NCI-H128 (cell line): ENCODE data around the gene OVOL2.
"Not testable (repeated sequence)": the region's sequence is repeated elsewhere in the genome, so short reads cannot be mapped to it uniquely, and the experiment has no call there.

ENCODE experiments used
- DNase-seq: peaks from one replicate; lab custom pipeline; 2025; ENCODE audit not compliant: unreplicated experiment; lab: John Stamatoyannopoulos, UW

Gene OVOL2

DNA sequence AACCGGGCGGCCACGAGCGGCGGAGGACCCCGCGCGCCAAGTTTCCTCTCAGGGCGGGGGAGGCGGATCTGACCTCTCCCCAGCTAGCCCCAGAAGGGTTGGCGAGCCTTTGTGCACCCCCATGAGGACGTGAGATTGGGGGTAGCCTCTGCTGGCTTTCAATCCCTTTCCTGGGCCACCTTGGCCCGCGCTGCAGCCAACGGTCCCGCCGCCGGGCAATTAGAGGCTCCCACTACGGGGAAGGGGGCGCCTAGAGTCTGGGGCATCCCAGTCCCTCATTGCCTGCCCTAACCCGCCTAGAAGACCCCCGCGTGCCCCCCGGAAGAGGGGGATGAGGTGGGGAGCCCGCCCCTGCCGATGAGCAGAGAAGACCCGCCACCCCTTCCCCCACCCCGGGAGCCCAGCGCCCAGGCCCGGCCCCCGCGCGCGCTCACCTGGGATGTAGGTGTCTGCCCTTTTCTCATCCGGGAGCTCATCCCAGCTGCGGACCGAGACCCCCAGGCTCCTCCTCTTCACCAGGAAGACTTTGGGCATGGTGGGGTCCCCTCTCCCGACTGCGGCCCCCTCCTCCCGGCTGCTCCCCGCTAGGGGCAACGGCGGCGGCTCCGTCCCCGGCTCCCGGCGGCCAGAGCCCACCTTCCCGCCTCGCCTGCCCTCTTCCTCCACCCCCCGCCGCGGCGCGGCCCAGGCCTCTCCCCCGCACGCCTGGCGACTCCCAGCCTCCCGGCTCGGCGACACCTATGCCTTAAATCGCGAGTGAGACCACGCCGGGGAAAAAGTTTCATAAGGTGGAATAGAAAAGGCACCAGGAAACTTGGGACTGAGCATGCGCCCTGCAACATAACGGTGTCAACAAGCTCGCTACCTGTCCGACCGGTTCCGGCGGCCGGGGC is at the start of gene OVOL2:
Gene OVOL2 (minus strand): TSS at position 816 of the 893 bp plus-strand sequence. CDS start 282 bp downstream, at position 534.
- DNase-seq: peak; percentile 33

DNA sequence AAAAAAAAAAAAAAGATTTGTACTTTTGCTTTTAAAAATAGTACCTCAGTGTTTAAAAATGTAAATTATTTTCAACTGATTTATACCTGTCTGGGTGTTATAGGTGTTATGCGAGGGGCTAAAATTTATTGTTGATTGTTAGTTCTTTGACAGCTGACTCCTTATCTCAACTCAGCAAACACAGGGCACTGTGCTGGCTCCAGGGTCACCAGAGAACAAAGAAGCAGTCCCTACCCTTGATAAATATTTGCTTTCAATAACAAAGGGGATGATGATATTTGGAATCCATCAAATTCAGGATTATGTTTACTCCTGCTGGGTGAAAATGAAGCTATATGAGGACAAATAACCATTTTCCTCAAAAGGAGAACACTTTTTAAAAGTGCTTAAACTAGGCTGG is 45.8 kb upstream of the OVOL2 start:
- no peak for DNase-seq

DNA sequence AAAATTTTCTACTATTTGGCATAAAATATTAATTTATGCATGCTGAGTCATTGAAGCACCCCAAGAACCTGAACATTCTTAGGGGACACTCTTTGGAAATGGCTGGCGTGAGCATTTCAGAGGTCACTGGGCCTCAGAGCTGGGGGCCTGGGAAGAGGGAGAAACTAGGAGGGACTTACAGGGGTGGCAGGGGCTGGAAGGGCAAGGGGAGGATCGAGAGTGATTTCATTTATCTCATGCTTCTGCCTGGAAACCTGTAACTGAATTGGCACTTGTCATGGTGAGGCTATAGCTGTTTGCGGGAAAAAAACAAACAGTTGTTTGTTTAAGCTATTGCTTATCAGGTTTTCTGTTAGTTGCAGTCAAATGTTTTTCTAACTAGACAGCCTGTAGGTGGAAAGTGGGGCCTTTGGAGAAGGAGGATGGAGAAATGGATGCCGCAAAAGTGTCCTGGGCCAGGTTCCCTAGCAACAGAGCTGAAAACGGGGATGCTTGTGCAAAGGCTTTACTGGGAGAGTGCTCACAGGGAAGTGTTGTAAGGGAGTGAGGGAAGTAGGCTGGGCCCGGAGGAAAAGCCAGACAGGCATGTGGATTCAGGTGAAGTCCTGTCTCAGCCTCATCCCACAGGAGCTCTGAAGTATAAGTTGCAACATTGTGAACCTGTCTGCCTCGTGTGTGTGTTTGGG is 43.6 kb upstream of the OVOL2 start:
- DNase-seq: no peak

DNA sequence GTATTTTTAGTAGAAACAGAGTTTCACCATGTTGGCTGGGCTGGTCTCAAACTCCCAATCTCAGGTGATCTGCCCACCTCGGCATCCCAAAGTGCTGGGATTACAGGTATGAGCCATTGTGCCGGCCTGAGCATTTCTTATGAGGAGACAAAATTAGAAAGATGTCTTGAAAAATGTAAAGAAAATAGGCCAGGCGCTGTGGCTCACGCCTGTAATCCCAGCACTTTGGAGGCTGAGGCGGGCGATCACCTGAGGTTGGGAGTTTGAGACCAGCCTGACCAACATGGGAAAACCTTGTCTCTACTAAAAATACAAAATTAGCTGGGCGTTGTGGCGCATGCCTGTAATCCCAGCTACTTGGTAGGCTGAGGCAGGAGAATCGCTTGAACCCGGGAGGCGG is 42.9 kb upstream of the OVOL2 start:
- not testable (repeated sequence) for DNase-seq

DNA sequence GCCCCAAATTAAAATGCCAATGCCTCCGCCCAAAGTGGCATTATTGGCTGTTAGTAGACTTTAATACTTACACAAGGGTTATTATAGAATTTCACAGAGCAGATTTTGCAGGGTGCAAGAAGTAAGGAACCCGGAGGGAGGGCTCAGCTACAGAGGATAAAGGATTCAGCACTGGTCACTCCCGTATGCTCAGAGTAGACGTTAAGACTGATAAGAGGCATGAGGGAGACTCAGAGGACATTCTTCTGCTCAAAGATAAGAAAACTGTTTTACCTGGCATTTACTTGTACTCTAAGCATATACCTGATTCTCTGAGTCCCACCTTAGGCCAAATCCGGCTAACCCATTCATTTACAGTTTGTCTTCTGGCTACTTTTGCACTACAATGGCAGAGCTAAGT is 36.5 kb upstream of the OVOL2 start:
- no peak for DNase-seq

DNA sequence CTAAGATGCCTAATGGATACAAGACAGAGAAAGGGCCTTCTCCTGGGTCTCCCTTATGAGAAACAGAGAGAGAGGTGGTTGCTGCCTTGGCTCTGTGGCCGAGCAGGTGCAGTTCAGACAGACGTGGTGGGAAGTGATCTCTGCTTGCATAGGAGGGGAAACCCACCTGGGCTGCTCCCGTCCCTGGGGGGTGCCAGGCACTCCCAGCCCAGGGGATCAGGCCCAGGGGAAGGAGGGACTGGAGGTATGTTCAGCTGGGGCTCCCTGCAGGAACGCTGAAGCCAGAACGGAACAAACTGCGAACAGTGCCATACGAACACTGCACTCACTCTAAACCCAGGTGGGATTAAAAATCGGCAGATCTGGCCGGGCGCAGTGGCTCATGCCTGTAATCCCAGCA is 35.7 kb upstream of the OVOL2 start:
- no peak for DNase-seq

DNA sequence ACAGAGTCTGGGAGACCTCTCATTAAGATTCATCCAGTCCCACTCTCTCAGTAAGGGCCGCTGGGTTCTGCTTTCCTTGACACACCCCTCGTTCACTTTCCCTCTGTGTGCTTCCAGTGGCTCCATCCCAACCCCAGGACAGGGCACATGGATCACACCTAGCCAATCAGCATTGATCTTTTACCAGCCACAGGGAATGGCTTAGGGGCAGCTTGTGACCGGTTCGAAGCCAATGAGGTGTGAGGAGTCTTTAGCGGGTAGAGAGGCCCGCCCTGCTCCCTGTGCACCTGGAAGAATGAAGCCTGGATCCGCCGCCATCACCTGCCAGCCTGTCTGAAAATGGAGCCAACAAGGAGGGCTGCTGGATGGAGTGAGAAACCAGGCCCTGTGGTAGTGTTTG is 35.2 kb upstream of the OVOL2 start:
- DNase-seq: no peak

DNA sequence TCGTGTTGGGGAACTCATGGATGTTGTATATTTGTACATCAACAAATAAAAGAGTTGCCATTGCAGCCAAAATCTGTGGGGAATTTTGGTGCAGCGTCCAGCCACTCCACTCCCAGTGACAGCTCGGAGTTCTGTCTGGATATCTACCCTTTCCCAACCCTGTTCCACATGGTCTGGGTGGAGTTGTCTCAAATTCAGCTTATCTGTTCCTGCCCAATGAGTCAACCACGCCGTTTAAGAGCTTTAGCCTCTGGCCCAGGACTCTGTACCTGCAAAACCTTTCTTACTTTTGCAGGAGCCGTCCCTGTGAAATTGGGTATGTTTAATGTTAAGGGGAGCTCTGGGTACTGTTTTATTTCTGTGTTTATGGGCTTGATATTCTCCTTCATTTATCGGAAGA is 33.9 kb upstream of the OVOL2 start:
- no peak for DNase-seq

DNA sequence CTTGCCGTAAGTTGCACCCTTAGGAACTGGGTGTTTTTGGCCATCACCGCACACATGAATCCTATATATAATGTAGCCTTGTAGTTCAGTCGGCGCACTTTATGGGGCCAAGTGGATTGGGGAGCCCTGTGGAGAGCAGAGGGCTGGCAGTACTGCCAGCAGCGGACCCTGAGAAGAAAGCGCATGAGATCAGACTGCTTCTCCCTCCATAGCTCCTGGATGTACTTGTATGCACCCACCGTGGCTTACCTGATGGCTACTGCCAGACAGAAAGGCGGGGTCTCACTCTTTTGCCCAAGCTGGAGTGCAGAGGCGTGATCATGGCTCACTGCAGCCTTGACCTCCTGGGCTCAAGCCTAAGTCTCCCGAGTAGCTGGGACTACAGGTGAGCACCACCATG is 32.8 kb upstream of the OVOL2 start:
- DNase-seq: no peak

DNA sequence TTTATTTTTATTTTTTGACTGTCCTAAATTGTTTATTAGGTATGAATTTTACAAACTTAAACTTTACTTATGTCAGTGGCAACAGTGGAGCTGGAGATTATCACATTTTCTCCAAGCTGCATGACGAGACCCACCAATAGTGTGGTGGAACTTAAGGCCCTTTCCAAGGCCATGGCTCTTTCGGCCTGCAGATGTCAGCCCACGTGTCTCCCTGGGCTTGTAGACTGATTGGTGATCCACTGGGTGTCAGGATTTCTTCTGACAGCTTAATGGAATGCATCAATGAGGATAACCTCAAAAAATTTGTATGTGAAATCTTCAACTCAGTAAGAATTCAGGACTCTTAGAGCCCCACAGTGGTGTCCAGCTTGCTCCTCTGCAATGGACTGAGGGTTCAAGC is 32.3 kb upstream of the OVOL2 start:
- no peak for DNase-seq

DNA sequence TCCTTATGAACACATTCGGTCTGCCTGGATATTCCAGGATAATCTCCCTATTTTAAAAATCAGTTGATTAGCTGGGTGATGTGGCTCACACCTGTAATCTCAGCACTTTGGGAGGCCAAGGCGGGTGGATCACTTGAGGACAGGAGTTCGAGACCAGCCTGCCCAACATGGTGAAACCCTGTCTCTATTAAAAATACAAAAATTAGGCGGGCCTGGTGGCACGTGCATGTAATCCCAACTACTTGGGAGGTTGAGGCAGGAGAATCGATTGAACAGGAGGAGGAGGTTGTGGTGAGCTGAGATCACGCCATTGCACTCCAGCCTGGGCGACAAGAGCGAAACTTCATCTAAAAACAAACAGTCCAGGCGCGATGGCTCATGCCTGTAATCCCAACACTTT is 31.1 kb upstream of the OVOL2 start:
- DNase-seq: not testable (repeated sequence)

DNA sequence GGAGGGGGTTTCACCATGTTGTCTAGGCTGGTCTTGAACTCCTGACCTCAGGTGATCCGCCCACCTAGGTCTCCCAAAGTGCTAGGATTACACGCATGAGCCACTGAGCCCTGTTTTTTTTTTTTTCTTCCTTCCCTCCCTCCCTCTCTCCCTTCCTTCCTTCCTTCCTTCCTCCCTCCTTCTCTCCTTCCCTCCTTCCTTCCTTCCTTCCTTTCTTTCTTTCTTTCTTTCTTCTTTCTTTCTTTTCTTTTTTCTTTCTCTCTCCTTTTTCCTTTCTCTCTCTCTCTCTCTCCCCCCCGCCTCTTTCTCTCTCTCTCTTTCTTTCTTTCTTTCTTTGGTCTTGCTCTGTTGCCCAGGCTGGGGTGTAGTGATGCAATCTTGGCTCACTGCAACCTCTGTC is 30.6 kb upstream of the OVOL2 start:
- not testable (repeated sequence) for DNase-seq

DNA sequence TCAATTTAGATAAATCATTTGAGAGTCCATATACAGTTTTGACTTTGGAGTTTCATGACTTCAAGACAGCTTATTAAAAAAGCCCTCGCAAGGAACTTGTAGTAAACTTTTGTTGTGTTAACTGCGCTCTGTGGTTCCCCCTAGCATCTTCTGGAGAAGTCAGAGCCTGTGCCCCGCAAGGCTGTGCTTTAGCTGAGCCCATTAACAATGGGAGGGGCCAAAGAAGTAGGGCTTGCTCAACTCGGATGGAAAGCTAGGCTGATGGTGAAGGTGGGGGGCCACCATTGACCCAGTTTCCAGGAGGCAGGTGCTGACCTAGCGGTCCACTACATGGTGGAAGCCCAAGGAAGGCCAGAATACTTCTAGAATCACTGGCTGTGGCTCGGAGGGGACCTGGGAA is 29.3 kb upstream of the OVOL2 start:
- DNase-seq: no peak

DNA sequence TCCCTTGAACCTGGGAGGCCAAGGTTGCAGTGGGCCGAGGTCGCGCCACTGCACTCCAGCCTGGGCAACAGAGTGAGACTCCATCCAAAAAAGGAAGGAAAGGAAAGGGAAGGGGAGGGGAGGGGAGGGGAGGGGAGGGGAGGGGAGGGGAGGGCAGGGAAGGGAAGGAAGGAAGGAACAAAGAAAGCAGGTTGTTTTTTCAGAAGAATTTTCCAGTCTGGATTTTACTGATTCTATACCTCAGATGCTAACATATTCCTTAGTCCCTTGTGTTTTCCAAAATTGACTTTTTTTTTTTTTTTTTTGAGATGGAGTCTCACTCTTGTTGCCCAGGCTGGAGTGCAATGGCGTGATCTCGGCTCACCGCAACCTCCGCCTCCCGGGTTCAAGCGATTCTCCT is 23.1 kb upstream of the OVOL2 start:
- not testable (repeated sequence) for DNase-seq

DNA sequence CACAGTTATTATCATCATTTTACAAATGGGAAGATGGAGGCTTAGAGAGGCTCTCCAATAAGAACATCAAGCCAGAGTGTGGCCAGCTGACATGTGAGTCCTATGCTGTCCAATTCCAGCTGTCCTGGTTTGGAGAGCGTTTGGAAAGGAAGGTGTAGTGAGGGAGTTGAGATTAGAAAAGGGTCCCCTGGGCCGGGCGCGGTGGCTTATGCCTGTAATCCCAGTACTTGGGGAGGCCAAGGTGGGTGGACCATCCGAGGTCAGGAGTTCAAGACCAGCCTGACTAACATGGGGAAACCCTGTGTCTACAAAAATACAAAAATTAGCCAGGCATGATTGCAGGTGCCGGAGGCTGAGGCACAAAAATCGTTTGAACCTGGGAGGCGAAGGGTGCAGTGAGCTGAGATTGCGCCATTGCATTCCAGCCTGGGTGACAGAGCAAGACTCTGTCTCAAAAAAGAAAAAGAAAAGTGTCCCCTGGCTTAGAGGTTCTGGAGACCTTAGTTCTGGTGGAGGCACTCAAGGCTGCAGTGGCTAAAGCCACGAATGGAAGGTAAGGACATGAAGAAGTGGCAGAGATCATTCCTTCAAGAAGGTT is 22.1 kb upstream of the OVOL2 start:
- no peak for DNase-seq

DNA sequence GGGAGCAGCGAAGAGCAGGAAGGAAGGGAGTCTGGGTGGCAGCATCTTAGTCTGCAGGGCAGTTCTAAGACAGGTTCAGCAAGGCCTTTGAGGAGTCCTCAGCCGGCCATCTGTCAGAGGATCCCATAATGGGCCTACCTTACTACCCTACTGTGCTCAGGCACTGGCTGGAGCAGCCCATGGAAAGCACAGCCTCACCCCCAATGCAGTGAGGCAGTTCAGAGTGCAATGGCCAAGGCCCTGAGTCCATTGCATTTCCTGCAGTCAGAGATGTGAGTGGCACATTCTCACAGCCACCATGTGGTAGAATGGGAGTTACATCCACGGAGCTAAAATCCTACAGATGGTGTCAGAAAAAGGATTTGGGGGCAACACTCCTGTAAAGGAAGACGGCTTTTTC is 19.4 kb upstream of the OVOL2 start:
- no peak for DNase-seq

DNA sequence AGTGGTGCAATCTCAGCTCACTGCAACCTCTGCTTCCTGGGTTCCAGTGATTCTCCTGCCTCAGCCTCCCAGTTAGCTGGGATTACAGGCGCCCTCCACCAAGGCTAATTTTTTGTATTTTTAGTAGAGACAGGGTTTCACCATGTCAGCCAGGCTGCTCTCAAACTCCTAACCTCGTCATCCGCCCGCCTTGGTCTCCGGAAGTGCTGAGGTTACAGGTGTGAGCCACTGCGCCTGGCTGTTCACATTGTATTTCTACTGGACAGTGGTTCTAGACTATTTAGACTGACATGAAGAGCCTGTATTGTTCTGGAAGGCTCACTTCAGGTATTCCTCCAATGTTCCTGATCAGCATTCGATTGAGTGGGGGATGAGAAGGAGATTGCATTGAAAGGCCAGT is 14.8 kb upstream of the OVOL2 start:
- no peak for DNase-seq

DNA sequence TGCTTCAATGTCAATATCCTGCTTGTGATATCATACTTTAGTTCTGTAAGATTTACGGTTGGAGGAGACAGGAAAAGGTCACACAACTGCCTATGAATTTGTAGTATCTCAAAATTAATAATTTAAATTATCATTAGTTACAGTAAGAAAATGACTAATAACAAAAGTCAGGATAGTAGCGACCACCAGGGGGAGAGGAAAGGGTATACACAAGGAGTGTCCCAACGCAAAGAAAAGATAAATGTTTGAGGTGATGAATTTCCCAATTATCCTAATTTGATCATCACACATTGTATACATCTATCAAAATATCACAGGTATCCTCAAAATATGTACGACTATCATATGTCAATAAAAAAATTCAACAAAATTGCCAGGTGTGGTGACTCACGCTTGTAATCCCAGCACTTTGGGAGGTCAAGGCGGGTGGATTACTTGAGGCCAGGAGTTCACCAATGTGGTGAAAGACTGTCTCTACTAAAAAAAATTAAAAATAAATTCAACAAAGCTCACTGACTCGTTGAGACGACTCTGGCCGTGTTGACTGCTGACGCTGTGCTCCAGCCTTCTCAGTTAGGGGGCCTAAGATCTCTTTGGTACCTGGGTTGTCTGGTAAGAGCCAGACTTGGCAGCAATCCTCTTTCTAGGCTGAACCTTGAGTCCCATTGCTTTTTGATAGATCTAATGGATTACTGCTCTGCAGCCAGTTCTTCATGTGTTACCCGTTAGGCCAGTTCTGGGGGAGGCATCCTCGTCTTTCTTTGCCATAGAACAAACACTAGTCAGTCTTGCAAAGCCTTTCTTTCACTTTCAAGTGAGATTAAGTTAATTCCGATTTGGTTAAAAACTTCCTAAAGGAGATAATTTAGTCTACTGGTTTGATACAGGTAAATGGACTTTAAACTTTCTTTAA is 9.0 kb upstream of the OVOL2 start:
- DNase-seq: no peak

DNA sequence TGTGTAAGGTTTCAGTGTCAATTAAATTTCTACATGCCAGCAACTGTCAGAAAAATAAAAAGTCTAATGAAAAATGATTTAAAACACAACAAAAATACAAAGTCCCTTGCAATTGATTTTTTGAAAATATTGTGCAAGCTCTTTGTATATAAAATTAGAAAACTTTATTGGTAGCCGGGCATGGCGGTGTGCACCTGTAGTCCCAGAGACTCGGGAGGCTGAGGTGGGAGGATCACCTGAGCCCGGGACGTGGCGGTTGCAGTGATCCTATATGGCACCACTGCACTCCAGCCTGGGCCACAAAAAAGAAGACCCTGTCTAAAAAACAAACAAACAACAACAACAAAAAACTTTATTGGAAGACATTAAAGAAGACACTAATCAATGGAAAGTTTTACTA is 6.0 kb upstream of the OVOL2 start:
- DNase-seq: no peak

DNA sequence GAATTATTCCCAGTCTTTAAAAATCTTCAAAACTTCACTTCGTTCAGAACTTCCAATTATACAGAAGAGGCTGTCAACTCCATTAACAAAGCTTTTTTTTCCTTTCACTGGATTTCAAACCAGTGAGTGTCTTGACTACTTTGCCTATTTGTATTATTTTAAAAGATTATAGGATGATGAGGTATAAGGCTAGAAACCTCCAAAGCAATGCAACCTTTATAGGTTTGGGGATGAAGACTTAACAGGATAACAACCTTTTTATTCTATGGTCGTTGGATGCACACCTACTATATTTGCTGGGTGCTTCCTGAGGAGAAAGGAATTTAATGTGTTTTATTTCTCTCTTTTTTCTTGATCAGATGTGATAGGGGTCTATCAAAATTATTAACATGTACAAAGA is 1.9 kb upstream of the OVOL2 start:
- DNase-seq: no peak
